T follicular helper cell (primary cell): ENCODE measurements around the gene SYNDIG1.

Source experiments
- DNase-seq: peaks from one replicate; pipeline ENCODE4 v3.0.0-alpha.2; 2020; ENCODE audit warnings: low read depth

SYNDIG1 gene

DNA sequence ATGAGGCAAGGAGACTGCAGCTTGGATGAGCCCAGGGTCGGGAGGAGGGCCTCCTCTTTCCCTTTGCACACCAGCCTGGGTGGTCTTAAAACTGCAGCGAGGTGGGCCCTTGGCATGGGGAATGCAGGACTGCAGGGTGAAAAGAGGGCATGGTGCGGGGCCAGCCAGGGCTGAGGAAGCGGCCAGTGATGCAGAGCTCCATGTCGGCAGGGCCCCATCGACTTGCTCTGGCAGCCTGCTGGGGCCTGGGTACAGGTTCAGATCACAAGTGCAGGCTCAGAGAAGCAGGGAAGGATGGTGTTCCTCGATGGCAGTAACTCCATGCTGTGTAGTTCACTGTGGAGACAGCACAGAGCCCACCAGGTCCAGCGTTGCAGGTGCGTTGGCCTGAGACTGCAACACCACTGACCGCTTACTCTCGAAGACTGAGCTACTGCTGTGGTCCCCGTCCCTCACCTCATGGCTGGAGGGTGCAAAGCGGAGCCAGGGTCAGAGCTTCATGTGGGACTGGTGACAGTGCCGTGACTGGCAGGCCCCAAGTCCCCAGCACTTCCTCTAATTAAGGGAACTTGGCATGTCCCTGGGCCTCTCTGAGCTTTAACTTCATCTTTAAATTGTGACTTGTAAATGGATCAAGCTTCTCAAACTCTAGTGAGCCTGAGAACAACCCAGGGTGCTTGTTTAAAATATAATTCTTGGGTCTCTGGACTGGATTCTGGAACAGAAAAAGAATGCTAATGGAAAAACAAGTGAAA lies 223.2 kb downstream of the SYNDIG1 start:
- no peak for DNase-seq

DNA sequence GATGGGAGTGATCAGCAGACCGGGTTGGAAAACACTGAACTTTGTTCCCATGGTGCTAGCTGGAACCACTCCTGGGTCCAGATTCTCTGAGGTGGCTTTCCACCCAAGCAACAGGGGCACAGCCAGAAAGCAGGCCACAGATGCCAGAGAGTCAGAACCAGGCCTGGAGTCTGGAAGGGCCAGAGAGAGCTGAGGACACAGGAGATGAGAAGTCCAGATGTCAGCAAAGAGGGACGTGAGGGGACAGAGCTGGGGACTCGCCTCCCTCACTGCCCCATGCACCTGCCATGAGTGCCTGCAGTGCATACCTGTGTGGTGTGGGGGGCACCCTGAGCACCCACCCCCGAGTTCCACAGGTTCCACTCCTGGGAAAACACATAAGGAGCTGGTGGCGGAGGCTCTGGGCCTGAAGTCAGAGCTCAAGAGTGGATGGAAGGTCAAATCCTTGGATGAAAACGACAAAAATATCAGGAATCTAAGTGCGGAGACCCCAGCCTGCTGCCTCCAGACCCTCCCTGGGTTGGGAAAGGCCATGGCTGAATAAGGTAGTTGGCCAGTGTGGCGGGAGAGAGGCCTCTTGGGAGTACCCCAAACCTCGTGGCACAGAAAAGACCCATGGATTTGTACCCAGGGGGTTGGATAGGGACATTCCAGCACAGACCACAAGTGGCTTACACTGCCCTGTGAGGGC lies 224.2 kb downstream of the SYNDIG1 start:
- DNase-seq, result no peak

DNA sequence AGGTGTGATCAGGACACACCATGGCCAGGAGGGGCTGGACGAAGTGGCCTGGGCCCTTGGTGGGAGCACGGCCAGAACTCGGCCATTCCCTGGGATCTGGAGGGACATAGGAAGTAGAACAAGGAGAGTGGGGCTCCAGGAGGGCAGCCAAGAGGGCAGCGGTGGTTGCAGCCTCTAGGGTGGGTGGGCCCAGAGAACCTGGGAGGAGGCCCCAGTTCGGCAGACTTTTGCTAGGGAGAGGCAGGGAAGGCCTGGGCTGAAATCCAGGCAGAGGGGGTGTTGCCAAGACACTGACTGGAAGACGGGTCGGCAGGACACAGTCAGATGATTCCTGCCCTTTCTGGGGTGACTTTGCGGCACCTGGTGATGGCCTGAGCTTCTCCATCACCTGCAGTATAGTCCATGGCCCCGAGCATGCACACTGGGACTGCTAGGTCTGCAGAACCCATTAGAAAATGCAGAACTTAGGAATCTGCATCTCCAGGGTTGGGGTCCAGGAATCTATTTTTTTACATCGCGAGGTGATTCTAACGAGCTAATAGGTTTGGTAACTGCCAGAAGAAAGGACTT lies 224.8 kb downstream of the SYNDIG1 start:
- no peak for DNase-seq

DNA sequence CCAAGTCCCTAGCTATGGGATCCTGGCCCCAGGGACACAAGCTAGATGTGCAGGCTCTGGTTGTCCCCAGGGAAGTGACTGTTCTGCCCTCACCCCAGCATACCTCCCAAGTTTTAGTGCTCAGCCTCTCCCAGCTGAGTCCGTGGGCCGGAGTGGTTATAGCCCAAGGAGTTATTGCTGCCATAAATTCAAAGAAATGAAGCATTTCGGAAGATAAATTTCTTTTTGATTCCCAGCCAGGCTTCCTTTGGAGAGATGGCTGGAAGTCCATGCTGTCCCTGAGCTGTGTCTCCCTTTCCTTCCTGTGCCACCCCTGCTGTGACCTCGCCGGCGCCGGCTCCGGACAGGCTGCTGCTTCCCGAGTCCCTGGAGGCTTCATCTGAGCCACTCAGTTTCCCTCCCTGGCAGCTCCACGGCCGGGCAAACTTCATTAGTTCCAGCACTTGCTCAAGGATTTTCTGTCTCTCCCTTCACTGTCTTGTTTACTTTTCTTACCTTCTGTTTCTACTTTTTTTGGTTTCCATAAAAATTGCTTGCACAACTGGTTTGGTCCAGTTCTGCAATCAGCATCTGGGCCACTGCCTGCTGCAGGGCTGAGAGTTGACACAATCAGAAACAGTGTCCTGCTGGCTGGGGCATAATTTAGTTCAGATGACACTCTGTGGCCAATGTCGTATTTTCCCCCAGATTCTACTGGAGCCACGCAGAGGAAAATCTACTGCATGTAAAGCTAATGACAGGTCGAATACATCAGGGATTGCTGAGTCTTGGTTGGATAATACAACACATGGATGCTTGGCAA lies 225.5 kb downstream of the SYNDIG1 start:
- DNase-seq, result no peak

DNA sequence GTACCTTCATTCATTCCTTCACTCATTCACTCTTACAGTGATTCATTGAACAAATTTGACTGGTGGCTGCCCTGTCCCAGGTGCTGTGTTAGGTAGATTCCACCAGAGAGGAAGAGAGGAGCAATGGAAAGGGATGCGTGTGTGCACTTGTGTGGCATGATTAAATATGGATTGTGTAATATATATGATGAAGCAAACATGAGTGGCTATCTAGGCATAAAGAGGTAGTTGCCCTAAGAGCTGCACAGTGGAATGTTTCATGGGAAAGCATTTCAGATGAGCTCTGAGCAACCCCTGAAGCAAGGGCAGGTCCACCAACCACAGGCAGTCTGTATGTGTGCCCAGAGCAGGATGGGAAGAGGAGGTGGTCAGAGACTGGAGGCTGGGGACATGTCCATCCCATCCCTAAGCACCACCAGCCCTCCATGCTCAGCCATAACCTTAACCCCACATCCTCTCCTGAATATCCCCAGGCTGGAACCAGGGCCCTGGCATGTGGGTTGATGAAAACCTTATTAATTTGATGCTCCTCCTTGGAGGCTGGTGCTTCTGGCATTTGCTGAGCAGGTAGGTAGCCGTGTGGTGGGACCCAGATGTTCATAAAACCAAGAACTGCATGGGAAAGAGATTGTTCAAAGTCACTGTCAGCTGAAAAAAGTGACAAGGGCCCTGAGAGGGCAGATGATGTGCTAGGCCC lies 226.2 kb downstream of the SYNDIG1 start:
- DNase-seq, result no peak

DNA sequence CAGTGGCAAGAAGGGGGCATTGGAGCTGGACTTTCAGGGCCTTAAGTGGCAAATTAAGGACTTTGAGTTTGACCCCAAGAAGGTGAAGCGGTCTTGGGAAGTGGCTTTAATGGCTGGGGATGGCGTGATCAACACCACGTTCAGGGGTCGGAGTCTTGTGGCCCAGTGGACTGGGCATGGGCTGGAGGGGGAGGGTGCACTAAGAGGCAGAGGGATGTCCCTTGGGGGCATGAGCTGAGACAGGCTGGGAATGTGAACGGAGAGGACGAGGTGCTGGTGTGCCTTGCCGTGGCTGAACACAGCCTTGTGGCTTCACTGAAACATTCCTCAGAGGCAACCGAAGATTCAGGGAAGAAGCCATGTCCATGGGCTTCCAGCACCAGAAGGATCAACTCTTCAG lies 227.0 kb downstream of the SYNDIG1 start:
- DNase-seq, result no peak

DNA sequence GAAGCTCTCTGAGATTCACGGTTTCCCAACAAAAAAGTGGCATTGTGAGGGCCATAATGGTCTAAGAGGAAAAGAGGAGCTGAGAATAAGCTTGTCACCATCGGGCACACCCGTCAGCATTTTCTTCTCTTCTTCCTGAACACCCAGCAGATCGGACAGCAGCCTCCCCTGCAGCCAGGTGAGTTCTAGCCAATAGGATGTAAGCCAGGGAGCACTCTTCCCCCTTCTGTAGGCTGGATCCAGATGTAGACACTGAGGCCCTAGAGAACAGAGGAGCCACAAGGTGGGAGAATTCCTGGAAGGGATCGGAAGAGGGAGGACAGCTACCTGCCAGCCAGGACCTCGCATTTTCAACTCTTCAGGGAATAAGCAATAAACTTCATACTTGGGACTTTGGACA lies 228.0 kb downstream of the SYNDIG1 start:
- DNase-seq, result no peak

DNA sequence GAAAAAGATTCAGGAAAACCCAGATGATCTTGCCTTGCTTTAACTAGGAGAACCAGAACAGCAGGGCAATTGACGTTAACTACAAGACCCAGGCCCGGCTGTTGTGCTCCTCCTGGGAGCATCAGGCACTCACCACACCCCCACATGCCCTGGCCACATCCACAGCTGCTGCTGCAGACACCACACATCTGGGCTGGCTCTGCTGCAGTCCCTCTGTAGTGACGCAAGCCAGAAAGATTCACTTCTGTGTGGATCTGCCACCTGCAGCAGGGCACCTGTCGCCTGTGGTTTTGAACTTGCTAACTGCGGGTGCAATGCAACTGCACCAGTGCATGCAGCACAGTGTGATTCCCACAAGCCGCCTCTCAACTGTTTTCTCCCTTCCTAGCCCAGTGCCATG lies 228.8 kb downstream of the SYNDIG1 start:
- no peak for DNase-seq

DNA sequence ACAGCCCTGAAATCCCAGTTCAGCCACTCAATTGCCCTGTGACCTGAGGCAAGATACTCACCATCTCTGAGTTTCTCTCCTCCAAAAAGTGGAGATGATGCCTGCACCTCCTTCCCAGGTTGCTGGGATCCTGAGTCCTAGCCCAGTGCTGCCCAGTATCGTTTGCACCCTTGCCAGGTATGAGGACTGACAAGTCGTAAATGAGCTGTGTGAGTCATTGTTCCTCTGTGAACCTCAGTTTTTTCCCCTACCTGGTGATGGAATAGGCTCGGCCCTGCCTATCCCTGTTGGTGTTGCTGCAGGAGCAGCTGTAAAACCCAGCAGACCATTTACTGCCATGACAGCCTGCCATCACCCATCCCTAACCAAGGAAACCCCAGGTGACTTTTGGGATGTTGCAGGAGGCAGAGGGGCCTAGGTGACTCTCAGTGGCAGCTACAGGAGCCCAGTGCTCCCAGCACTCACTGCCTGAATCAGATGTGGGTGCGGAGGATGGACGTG lies 229.3 kb downstream of the SYNDIG1 start:
- DNase-seq, result no peak

DNA sequence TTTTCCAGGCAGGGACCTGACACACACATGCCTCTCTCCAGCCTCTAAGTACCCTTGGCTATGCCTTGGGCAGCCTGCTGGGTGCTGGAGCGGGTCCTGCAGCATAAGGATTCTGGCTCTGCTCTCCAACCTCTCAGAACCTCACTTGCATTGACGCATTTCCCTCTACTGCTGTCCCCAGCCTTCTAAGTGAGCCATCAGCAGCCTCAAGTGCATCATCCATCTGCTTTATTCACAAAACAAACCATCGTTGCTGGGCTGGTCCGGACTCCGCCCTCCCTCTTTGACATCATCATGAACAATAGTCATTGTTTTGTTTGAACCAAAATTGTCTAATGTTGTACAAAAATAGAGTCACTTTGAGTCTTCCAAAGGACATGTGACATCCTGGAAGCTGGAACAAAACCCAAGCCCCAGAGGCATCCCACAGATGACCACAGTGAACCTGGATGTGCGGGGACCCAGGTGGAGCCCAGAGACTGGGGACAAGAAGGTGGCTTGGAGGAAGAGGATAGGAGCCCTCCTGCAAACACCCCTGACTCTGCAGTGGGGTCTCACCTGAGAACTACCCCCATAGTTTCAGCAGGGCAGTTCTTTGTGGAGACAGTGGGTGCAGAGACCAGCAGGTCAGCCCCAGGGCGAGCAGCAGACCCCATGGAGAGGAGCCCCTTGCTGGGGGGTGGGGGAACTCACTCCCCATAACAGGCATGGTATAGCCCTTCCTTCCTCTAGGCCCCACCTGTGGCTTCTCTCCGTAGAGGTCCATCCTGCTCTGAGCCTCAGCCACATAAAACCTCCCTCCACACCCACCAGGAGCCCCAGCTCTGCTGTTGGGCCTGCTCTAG lies 230.1 kb downstream of the SYNDIG1 start:
- DNase-seq, result no peak

DNA sequence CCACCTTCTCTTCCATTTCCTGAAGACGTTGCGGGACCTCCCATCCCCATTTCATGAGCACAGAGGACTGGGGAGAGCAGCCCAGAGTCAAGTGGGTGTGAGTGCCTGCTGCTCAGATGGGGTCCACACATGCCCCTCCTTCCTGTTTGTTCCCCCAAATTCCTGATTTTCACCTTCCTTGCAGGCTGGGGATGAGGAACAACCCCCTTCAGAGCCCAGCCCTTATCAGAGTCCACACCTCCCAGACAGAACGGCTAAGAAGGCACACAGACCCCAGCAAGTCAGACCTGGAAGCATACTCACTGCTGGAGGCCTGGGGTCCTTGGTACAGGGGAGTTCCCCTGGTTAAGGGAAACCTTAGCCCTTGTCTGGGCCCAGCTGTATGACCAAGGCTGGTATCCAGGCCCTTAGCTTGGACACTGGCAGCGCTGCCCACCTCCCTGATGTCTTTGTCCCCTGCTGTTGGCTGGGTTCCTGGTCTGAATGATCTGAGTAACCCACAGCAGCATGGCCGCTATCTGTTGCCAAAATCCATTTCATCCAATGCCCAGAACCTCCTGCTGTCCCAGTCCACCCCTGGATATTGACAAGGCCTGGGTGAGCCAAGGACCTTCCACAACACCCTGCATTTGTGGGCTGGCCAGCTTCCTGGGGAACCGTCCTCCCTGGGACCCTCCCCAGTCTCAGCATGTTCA lies 230.9 kb downstream of the SYNDIG1 start:
- no peak for DNase-seq

DNA sequence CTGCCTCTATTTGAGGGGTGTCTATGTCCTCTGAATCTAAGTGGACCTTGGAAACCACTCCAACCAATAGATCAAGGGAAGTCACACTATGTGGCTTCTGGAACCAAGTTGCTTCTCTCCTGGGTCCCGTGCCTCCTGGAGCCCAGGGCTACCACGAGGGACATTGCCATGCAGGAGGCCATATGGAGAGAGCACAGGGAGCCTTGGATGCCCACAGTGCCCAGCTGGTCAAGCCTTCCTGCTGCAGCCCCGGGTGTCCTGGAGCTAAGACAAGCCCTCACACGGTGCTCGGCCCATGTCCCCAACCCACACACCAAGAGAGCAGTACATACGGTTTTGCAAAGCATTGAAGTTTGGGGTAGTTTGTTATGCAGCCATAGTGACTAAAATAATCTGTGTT lies 231.6 kb downstream of the SYNDIG1 start:
- no peak for DNase-seq

DNA sequence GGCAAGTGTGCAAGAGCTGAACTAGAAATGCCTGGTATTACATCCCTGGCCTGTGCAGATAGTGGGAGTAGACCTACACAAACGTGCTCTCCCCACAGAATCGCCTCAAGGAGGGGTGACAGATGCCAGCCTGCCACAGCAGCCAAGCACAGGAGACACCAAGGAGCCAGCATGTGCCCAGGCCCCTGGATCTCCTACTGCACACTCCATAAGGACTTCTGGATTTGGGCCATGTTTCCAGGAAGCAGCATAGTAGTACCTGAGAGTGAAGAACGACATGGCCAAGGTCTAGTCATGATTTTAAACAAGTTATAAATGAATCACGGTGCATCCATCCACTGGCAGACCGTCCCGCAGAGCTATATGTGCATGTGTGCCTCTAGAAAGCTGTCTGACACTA lies 232.2 kb downstream of the SYNDIG1 start:
- no peak for DNase-seq

DNA sequence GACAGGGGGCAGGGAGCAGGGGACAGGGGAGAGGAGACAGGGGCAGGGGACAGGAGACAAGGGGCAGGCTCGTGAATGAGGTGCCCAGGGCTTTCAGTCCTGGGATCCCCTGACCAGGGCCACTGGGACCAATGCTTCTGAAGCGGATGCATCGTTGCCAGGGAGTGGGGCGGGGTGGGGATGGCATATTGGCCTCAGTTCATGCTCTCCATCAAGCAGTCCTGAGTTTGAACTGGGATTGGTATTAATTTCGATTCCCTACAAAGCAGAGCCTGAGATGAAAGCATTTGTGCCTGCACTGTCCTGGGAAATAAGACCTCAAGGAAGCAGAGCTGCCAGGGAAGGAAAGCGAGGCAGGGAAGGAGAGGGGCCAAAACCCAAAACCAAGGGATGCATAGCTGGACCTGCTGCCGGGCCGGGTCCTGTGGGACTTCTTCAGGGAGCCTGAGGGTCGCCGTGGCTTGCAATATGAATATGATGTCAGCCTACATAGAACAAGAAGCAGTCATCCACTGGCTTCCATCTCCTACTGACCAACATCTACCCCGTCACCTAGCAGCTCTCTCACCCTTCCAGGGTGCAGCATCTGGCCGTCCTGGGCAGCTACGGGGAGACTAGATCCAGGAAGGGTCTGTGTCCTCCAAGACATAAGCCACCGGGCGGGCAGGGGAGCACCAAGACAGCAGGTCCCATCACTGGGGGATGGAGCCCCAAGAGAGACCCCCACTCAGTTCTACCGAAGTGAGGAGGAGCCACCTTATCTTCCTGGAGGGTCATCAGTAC lies 233.3 kb downstream of the SYNDIG1 start:
- DNase-seq, result no peak

DNA sequence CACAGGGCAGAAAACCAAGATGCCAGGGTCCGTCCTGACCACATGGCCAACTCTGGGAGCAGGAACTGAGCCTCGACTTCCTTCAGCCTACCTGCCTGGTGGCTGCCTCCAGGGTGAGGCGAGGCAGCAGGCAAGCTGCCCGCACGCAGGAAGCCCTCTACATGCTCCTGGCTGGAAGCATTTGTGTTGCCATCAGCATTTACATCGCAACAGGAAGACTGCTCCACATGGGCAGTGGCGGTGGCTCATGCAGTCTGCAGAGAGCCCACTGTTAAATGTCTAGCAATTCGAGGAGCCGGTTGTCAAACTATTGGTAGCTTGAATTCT lies 233.8 kb downstream of the SYNDIG1 start:
- no peak for DNase-seq

DNA sequence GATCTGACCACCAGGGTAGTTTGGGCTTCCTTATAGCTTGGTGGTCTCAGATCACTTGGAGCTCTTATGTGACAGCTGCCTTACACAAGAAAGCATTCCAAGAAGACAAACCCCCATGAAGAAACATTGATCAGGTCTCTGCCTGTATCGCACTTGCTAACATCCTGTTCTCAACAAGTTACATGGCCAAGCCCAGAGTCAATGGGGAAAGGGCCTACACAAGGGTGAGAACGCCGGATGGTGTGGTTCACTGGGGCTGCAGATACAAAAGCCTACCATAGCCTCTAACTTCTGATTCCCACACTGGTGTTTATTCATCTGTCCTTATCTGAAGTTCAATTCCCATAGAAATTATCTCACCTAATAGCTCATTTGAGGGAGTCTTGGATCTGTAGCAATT lies 235.5 kb downstream of the SYNDIG1 start:
- DNase-seq, result no peak

DNA sequence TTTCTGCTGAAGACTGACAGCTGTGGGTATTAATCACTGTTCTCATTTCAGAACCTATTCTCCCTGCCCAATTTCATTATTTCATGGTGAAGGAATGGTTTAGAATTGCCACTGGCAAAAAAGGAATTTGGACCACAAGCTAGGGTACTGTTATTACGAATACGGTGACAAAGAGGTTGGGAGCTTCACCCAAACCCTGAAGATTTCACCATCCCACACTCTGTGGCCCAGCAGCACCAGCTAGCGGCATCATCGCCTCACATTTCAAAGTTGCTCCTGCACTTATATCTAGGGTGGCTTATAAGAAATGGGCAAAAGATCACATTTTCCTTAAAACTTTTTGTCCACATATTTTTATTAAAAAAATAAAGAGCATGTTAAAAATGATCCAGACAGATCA lies 236.1 kb downstream of the SYNDIG1 start:
- DNase-seq, result no peak

DNA sequence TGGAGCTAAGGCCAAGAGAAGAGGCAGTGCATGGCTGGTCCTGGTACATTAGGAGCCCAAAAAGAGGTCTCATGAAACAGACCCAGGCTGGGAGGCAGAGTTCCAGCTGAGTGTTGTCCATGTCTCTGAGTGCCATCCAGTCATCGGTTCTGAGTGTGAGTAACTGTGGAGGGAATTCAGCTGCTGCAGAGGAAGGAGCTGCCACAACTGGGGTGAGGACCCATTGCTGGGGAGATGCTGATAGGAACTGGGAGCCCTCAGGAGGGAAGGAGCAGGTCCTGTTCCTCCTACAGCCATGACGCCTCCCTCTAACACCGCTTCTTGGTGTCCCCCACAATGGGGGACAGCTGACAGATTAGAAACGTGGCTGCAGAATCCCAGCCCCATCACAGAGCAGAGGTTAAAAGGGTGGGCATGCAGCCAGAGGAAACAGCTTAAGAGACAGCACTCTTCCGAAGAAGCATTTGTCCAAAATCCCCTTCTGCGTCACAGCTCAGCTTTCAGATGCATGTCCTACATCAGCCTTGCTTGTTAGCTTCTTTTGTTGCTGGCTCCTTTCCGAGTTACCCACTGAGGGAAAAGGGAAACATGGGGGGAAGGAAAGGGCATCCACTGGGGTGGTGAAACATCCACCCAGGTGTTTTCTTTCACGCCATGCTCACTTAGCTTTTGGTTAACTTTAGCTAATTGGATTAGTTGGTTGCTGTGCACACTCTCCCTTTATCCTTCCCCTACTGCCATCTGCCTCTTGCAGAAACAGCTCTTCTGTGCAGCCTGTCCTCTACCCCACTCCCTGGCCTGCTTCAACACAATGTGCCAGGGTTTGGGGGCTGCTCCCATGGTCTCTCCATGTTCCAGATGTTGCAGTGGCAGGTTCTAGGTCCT lies 239.2 kb downstream of the SYNDIG1 start:
- DNase-seq, result no peak
